ENCODE measurements around the gene LPAR1.

GRCh38 chr9:110874963-110875674 lies 163.2 kb downstream of the LPAR1 start:
- no peak for TF ChIP-seq NRF1 (conservative IDR thresholded peaks at IDR 0.05; ENCODE audit: low read depth, low read length)
- TF ChIP-seq SIN3A (IDR thresholded peaks at IDR 0.05; ENCODE audit: low read depth, low read length): no peak
- TF ChIP-seq, protein P1, sequence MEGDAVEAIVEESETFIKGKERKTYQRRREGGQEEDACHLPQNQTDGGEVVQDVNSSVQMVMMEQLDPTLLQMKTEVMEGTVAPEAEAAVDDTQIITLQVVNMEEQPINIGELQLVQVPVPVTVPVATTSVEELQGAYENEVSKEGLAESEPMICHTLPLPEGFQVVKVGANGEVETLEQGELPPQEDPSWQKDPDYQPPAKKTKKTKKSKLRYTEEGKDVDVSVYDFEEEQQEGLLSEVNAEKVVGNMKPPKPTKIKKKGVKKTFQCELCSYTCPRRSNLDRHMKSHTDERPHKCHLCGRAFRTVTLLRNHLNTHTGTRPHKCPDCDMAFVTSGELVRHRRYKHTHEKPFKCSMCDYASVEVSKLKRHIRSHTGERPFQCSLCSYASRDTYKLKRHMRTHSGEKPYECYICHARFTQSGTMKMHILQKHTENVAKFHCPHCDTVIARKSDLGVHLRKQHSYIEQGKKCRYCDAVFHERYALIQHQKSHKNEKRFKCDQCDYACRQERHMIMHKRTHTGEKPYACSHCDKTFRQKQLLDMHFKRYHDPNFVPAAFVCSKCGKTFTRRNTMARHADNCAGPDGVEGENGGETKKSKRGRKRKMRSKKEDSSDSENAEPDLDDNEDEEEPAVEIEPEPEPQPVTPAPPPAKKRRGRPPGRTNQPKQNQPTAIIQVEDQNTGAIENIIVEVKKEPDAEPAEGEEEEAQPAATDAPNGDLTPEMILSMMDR (IDR thresholded peaks at IDR 0.05 in 2 of 3, conservative IDR thresholded peaks at IDR 0.05 in 1 of 3; ENCODE audit: control insufficient read depth in 2 of 3, extremely low read depth in 1 of 3, insufficient read depth in 1 of 3, low read depth in 3 of 3, low read length in 3 of 3): peak; percentile 39 to 59 (median 40); a peak in 5 of 6 replicates
- TF ChIP-seq, protein P2, sequence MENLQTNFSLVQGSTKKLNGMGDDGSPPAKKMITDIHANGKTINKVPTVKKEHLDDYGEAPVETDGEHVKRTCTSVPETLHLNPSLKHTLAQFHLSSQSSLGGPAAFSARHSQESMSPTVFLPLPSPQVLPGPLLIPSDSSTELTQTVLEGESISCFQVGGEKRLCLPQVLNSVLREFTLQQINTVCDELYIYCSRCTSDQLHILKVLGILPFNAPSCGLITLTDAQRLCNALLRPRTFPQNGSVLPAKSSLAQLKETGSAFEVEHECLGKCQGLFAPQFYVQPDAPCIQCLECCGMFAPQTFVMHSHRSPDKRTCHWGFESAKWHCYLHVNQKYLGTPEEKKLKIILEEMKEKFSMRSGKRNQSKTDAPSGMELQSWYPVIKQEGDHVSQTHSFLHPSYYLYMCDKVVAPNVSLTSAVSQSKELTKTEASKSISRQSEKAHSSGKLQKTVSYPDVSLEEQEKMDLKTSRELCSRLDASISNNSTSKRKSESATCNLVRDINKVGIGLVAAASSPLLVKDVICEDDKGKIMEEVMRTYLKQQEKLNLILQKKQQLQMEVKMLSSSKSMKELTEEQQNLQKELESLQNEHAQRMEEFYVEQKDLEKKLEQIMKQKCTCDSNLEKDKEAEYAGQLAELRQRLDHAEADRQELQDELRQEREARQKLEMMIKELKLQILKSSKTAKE (IDR thresholded peaks at IDR 0.05; ENCODE audit: low read depth, poor library complexity, severe bottlenecking): no peak
- TF ChIP-seq POLR2AphosphoS5 (IDR thresholded peaks at IDR 0.05; ENCODE audit: low read length): no peak
- TF ChIP-seq, protein P3, sequence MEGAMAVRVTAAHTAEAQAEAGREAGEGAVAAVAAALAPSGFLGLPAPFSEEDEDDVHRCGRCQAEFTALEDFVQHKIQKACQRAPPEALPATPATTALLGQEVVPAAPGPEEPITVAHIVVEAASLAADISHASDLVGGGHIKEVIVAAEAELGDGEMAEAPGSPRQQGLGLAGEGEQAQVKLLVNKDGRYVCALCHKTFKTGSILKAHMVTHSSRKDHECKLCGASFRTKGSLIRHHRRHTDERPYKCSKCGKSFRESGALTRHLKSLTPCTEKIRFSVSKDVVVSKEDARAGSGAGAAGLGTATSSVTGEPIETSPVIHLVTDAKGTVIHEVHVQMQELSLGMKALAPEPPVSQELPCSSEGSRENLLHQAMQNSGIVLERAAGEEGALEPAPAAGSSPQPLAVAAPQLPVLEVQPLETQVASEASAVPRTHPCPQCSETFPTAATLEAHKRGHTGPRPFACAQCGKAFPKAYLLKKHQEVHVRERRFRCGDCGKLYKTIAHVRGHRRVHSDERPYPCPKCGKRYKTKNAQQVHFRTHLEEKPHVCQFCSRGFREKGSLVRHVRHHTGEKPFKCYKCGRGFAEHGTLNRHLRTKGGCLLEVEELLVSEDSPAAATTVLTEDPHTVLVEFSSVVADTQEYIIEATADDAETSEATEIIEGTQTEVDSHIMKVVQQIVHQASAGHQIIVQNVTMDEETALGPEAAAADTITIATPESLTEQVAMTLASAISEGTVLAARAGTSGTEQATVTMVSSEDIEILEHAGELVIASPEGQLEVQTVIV (IDR thresholded peaks at IDR 0.05; ENCODE audit: borderline replicate concordance, partially characterized antibody): no peak
- TF ChIP-seq, protein P4, sequence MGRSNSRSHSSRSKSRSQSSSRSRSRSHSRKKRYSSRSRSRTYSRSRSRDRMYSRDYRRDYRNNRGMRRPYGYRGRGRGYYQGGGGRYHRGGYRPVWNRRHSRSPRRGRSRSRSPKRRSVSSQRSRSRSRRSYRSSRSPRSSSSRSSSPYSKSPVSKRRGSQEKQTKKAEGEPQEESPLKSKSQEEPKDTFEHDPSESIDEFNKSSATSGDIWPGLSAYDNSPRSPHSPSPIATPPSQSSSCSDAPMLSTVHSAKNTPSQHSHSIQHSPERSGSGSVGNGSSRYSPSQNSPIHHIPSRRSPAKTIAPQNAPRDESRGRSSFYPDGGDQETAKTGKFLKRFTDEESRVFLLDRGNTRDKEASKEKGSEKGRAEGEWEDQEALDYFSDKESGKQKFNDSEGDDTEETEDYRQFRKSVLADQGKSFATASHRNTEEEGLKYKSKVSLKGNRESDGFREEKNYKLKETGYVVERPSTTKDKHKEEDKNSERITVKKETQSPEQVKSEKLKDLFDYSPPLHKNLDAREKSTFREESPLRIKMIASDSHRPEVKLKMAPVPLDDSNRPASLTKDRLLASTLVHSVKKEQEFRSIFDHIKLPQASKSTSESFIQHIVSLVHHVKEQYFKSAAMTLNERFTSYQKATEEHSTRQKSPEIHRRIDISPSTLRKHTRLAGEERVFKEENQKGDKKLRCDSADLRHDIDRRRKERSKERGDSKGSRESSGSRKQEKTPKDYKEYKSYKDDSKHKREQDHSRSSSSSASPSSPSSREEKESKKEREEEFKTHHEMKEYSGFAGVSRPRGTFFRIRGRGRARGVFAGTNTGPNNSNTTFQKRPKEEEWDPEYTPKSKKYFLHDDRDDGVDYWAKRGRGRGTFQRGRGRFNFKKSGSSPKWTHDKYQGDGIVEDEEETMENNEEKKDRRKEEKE (IDR thresholded peaks at IDR 0.05): no peak
- peak; percentile 76; the same call in 1 of the 2 replicates for TF ChIP-seq NFIC (IDR thresholded peaks at IDR 0.05; ENCODE audit: low read depth, low read length)

Measured in GM12878 (cell line).